HEK293T (cell line): ENCODE data around the gene ILF2.

Experiments
- BHLHE40 ChIP-seq: fragments of 450-650 bp; IDR thresholded peaks from 2 replicates; pipeline ENCODE4 v1.6.1; 2016; ENCODE audit warnings: mild to moderate bottlenecking, moderate library complexity, borderline replicate concordance
- FOXM1 ChIP-seq: fragments of 450-650 bp; IDR thresholded peaks from 2 replicates; pipeline ENCODE4 v1.6.1; 2017; ENCODE audit warnings: mild to moderate bottlenecking, borderline replicate concordance
- PKNOX1 ChIP-seq: fragments of 450-650 bp; IDR thresholded peaks from 2 replicates; pipeline ENCODE4 v1.6.1; 2016
- SUZ12 ChIP-seq: fragments of 450-650 bp; IDR thresholded peaks from 2 replicates; pipeline ENCODE4 v1.6.1; 2016; ENCODE audit warnings: mild to moderate bottlenecking
- ZNF384 ChIP-seq: fragments of 450-650 bp; IDR thresholded peaks from 2 replicates; pipeline ENCODE4 v1.6.1; 2016

GRCh38 chr1:153626904-153627714 lies 43.7 kb downstream of the ILF2 start, which contains the start of gene S100A13:
- no peak for TF ChIP-seq FOXM1
- no peak for TF ChIP-seq SUZ12
- TF ChIP-seq BHLHE40 = no peak
- TF ChIP-seq PKNOX1 = no peak; the same call in 1 of the 2 replicates
- no peak for TF ChIP-seq ZNF384
